ENCODE results near the gene SLC25A21. TPM values are rescaled to one million over a fixed set of nuclear protein-coding genes. Genes with fewer than 3 reads are reported as not detected.

SLC25A21 gene
- polyA plus RNA-seq, 1 experiment: 1.5 TPM

DNA sequence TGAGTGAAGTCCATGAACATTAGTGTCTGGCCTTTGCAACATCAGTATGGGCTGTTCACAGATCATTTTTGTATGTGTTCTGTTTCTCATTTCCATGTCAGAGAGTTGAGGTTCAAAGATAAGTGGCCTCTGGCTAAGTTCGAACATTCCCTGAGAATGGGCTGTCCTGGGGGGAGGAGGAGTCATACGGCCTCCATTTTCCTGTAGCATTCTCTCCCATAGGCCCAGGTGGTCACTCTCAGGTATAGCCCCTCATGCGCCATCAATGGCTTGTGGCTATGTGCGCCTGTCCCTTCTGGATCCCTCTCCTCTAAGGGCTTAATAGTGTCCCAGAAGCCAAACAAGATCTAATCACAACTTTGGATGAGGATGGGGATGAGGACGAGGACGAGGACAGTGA lies 345.8 kb downstream of the SLC25A21 start:
- POLR2A ChIA-PET: no interaction called here
- CTCF ChIA-PET: no interaction called here
- H3K27me3 ChIP-seq (ENCODE audit: control insufficient read depth, insufficient read depth, low read length): no peaks in the 10 kb centered on the region
- H3K27ac ChIP-seq (ENCODE audit: low read depth, low read length): no peak overlapping the region
- TF ChIP-seq, protein P1, sequence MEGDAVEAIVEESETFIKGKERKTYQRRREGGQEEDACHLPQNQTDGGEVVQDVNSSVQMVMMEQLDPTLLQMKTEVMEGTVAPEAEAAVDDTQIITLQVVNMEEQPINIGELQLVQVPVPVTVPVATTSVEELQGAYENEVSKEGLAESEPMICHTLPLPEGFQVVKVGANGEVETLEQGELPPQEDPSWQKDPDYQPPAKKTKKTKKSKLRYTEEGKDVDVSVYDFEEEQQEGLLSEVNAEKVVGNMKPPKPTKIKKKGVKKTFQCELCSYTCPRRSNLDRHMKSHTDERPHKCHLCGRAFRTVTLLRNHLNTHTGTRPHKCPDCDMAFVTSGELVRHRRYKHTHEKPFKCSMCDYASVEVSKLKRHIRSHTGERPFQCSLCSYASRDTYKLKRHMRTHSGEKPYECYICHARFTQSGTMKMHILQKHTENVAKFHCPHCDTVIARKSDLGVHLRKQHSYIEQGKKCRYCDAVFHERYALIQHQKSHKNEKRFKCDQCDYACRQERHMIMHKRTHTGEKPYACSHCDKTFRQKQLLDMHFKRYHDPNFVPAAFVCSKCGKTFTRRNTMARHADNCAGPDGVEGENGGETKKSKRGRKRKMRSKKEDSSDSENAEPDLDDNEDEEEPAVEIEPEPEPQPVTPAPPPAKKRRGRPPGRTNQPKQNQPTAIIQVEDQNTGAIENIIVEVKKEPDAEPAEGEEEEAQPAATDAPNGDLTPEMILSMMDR (IDR thresholded peaks at IDR 0.05; ENCODE audit: low read depth, low read length): no peak
- no peak for DNase-seq (ENCODE audit: low read depth, low spot score)
- H3K9me3 ChIP-seq (ENCODE audit: control insufficient read depth, insufficient read depth, low read length): no peaks in the 10 kb centered on the region
- no peak overlapping the region for H3K4me3 ChIP-seq (ENCODE audit: low read depth, low read length)

DNA sequence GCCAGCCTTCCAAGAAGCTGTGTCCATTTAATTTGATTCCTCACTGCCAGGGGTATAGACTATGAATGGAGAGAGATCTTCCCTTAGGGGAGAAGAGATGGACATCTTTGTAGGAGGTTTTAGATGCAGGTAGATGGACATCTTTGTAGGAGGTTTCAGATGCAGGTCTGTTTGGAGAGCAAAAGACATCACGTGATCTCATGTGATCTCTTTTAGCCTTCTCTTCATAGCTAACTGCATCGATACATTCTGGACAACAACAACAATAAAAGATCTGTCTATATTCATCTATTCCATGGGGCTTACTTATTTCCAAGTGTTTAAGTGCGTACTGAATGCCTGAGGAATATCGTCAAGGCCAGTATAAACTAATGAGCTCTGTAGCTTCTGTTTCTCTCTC lies 347.6 kb downstream of the SLC25A21 start:
- H3K4me3 ChIP-seq (ENCODE audit: low read depth, low read length): no peak overlapping the region
- no peaks in the 10 kb centered on the region for H3K9me3 ChIP-seq (ENCODE audit: control insufficient read depth, insufficient read depth, low read length)
- DNase-seq (ENCODE audit: low read depth, low spot score): no peak
- ChIA-PET CTCF (no interaction called here), POLR2A (no interaction called here)
- TF ChIP-seq, protein P1 (IDR thresholded peaks at IDR 0.05; ENCODE audit: low read depth, low read length): no peak
- no peak overlapping the region for H3K27ac ChIP-seq (ENCODE audit: low read depth, low read length)
- H3K27me3 ChIP-seq (ENCODE audit: control insufficient read depth, insufficient read depth, low read length): no peaks in the 10 kb centered on the region

DNA sequence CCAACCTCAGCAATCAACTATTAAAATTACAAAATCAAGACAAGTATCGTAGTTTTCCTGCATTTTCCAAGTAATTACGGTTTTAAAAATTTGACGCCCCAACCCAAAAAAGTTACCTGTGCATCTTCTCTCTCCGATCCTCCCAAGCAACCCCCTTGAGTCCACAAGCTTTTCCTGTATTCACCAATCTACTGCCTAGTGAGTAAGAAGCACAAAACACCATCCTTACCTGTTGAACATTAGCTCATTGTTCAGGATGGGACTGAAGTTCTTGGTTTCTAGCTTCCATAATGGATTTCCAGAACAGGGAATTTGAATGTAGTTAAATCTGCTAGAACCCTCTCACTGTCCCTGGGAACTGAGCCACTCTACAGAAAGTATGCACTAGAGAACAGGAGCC lies 348.8 kb downstream of the SLC25A21 start:
- POLR2A ChIA-PET: no interaction called here

DNA sequence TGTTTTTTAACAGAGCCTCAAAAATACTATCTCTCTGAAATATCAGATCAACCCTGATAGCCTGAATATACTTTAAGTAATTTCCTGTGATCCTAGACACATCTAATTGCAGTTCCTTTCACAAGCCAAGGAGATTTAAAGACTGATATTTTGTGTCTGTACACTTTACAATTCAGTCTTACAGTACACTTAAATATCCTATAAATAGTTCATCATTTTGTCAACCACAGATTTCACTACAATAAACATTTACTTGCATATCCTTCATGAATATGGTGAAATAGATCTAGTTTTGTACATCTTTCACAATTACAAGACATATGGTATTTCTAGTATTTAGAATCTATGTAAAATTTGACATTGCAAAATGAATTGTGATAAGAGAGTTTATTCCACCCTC lies 349.7 kb downstream of the SLC25A21 start:
- DNase-seq (ENCODE audit: low read depth, low spot score): no peak
- TF ChIP-seq, protein P1 (IDR thresholded peaks at IDR 0.05; ENCODE audit: low read depth, low read length): no peak
- H3K4me3 ChIP-seq (ENCODE audit: low read depth, low read length): no peak overlapping the region
- no peaks in the 10 kb centered on the region for H3K9me3 ChIP-seq (ENCODE audit: control insufficient read depth, insufficient read depth, low read length)
- ChIA-PET POLR2A (no interaction called here), CTCF (no interaction called here)
- no peaks in the 10 kb centered on the region for H3K27me3 ChIP-seq (ENCODE audit: control insufficient read depth, insufficient read depth, low read length)
- H3K27ac ChIP-seq (ENCODE audit: low read depth, low read length): no peak overlapping the region

More for the DNA sequence above, 348.8 kb downstream of the SLC25A21 start:
- Histone ChIP-seq H3K4me3 (ENCODE audit: low read depth, low read length) (no peak overlapping the region), H3K27me3 (ENCODE audit: control insufficient read depth, insufficient read depth, low read length) (no peaks in the 10 kb centered on the region), H3K9me3 (ENCODE audit: control insufficient read depth, insufficient read depth, low read length) (no peaks in the 10 kb centered on the region), H3K27ac (ENCODE audit: low read depth, low read length) (no peak overlapping the region)
- no peak for DNase-seq (ENCODE audit: low read depth, low spot score)
- CTCF ChIA-PET: no interaction called here
- TF ChIP-seq, protein P1 (IDR thresholded peaks at IDR 0.05; ENCODE audit: low read depth, low read length): no peak

DNA sequence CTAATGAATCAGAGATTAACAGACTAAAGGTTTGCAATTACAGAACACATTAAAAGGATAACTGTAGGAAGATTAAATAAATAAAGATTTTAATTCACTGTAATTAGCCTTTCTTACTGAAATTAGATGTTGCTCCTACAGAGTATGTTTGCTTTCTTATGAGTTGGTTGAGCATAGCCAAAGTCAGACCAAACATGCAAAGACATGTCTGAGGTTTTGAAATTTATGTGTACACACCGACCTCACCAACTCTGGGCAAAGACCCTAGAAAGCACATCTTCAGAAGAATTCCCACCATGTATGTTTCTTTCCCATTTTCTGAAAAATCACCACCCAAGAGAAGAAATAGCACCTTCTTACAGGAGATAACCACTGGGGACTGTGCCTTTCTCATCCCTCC lies 351.5 kb downstream of the SLC25A21 start:
- no peak for DNase-seq (ENCODE audit: low read depth, low spot score)
- CTCF ChIA-PET: no interaction called here

More for the DNA sequence above, 351.5 kb downstream of the SLC25A21 start:
- Histone ChIP-seq H3K27ac (ENCODE audit: low read depth, low read length) (no peak overlapping the region), H3K4me3 (ENCODE audit: low read depth, low read length) (no peak overlapping the region), H3K9me3 (ENCODE audit: control insufficient read depth, insufficient read depth, low read length) (no peaks in the 10 kb centered on the region), H3K27me3 (ENCODE audit: control insufficient read depth, insufficient read depth, low read length) (no peaks in the 10 kb centered on the region)
- TF ChIP-seq, protein P1 (IDR thresholded peaks at IDR 0.05; ENCODE audit: low read depth, low read length): no peak
- POLR2A ChIA-PET: no interaction called here
